Breast epithelium (tissue), 3 donors: ENCODE data around the gene UBE2L3.

Experiments
- POLR2A ChIP-seq: fragments of 450-650 bp; IDR thresholded peaks from one replicate; pipeline ENCODE4 v1.6.1; 2016; ENCODE audit warnings: antibody characterized with exemption, mild to moderate bottlenecking, moderate library complexity
- POLR2AphosphoS5 ChIP-seq, 3 donors: sonication (generic); formaldehyde crosslinking; IDR thresholded peaks; one replicate each; pipeline ENCODE4 v1.6.1; 2017; ENCODE audit warnings: antibody characterized with exemption in 3 of 3
- TF ChIP-seq, protein P1 (sequence below), 3 donors: fragments of 450-650 bp; IDR thresholded peaks; one replicate each; pipeline ENCODE4 v1.5.1; 2016 to 2017; ENCODE audit warnings: antibody characterized with exemption in 3 of 3, mild to moderate bottlenecking in 3 of 3, moderate library complexity in 3 of 3

DNA sequence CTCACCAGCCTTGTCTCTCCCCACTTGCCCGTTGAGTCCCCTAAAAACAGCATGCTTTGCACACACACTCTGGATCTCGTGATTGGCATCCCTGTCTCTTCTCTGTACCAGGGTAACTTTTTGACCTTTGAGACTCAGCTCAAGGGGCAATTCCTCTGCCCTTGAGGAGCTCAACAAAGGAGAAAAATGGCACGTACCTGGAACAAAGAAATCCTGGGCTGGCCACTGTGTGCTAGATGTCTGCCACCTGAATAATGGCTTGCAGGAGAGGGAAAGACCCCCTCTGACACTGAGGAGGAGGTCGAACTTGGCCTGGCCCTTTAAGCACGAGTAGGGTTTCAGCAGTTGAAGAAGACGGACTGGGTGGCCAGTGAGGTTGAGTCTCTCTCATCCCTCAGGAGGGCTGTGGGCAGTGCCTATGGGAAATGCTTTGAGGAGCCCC, 5.8 kb downstream of the UBE2L3 start:
- TF ChIP-seq, protein P1, sequence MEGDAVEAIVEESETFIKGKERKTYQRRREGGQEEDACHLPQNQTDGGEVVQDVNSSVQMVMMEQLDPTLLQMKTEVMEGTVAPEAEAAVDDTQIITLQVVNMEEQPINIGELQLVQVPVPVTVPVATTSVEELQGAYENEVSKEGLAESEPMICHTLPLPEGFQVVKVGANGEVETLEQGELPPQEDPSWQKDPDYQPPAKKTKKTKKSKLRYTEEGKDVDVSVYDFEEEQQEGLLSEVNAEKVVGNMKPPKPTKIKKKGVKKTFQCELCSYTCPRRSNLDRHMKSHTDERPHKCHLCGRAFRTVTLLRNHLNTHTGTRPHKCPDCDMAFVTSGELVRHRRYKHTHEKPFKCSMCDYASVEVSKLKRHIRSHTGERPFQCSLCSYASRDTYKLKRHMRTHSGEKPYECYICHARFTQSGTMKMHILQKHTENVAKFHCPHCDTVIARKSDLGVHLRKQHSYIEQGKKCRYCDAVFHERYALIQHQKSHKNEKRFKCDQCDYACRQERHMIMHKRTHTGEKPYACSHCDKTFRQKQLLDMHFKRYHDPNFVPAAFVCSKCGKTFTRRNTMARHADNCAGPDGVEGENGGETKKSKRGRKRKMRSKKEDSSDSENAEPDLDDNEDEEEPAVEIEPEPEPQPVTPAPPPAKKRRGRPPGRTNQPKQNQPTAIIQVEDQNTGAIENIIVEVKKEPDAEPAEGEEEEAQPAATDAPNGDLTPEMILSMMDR (IDR thresholded peaks at IDR 0.05), result no peak
- TF ChIP-seq POLR2A (no peak), POLR2AphosphoS5 (IDR thresholded peaks at IDR 0.05) (no peak)
